ENCODE data around the gene PLIN1. TPM values are rescaled to one million over a fixed set of nuclear protein-coding genes. Genes with fewer than 3 reads are reported as not detected.

Gene PLIN1
- polyA plus RNA-seq, 1 donor (not counting 4 experiments of a cell fraction or from before 2014, with no cell fraction given), result 0.30 TPM

- Histone ChIP-seq H3K27ac (ENCODE audit: control insufficient read depth, insufficient read depth, low read length) (no peak overlapping the region), H3K79me2 (ENCODE audit: control insufficient read depth, insufficient read depth, low read length) (no peaks in the 10 kb centered on the region), H3K36me3 (ENCODE audit: control insufficient read depth in 2 of 2, extremely low read depth in 1 of 2, insufficient read depth in 2 of 2, low read length in 2 of 2) (no peaks in the 10 kb centered on the region), H3K9me3 (ENCODE audit: control insufficient read depth, low read depth, low read length) (no peaks in the 10 kb centered on the region), H3K4me1 (ENCODE audit: control insufficient read depth, extremely low read depth, insufficient read depth, low read length) (no peaks in the 10 kb centered on the region), H3K4me3 (ENCODE audit: control insufficient read depth in 2 of 3, extremely low read depth in 1 of 3, insufficient read depth in 2 of 3, low read depth in 1 of 3, low read length in 3 of 3) (no peak overlapping the region), H3K9me1 (ENCODE audit: control insufficient read depth, extremely low read depth, insufficient read depth, low read length) (no peaks in the 10 kb centered on the region), H3K27me3 (ENCODE audit: control insufficient read depth, extremely low read depth, insufficient read depth, low read length) (no peaks in the 10 kb centered on the region), H3K4me2 (ENCODE audit: control insufficient read depth, extremely low read depth, insufficient read depth, low read depth, low read length) (no peak overlapping the region), H4K20me1 (ENCODE audit: control insufficient read depth, extremely low read depth, insufficient read depth, low read length) (no peaks in the 10 kb centered on the region), H2AFZ (ENCODE audit: control insufficient read depth, low read length) (no peak overlapping the region), H3K9ac (ENCODE audit: control insufficient read depth, extremely low read depth, insufficient read depth, low read length) (no peak overlapping the region)
- dilution Hi-C loops (cut with MboI; ENCODE audit: extremely low pct_ligation_motif_present, low sequenced_read_pairs), result no loop called here
- TF ChIP-seq EZH2 (IDR thresholded peaks at IDR 0.05; ENCODE audit: low read length) (no peak), CTCF (optimal IDR thresholded peaks at IDR 0.05 in 1 of 3, IDR thresholded peaks at IDR 0.05 in 1 of 3, conservative IDR thresholded peaks at IDR 0.05 in 1 of 3; ENCODE audit: extremely low read depth in 1 of 3, insufficient read depth in 2 of 3, low read length in 3 of 3) (no peak)
- no peak for FAIRE-seq
- DNase-seq (ENCODE audit: low read depth, low spot score), result no peak
Measured at GRCh38 chr15:89669309-89669865, 9.8 kb downstream of the PLIN1 start.

GRCh38 chr15:89668171-89668570 is 11.0 kb downstream of the PLIN1 start:
- H3K27ac ChIP-seq (ENCODE audit: control insufficient read depth, insufficient read depth, low read length), result no peak overlapping the region
- no peak for DNase-seq (ENCODE audit: low read depth, low spot score)
- no peaks in the 10 kb centered on the region for H3K79me2 ChIP-seq (ENCODE audit: control insufficient read depth, insufficient read depth, low read length)
- H2AFZ ChIP-seq (ENCODE audit: control insufficient read depth, low read length), result no peak overlapping the region
- H3K4me3 ChIP-seq (ENCODE audit: control insufficient read depth in 2 of 3, extremely low read depth in 1 of 3, insufficient read depth in 2 of 3, low read depth in 1 of 3, low read length in 3 of 3), result no peak overlapping the region
- no peaks in the 10 kb centered on the region for H4K20me1 ChIP-seq (ENCODE audit: control insufficient read depth, extremely low read depth, insufficient read depth, low read length)
- H3K27me3 ChIP-seq (ENCODE audit: control insufficient read depth, extremely low read depth, insufficient read depth, low read length), result no peaks in the 10 kb centered on the region
- H3K4me2 ChIP-seq (ENCODE audit: control insufficient read depth, extremely low read depth, insufficient read depth, low read depth, low read length), result no peak overlapping the region
- H3K9ac ChIP-seq (ENCODE audit: control insufficient read depth, extremely low read depth, insufficient read depth, low read length), result no peak overlapping the region
- H3K9me3 ChIP-seq (ENCODE audit: control insufficient read depth, low read depth, low read length), result no peaks in the 10 kb centered on the region
- FAIRE-seq, result no peak
- H3K36me3 ChIP-seq (ENCODE audit: control insufficient read depth in 2 of 2, extremely low read depth in 1 of 2, insufficient read depth in 2 of 2, low read length in 2 of 2), result no peaks in the 10 kb centered on the region
- peaks cover 2% of the 10 kb centered on the region for H3K4me1 ChIP-seq (ENCODE audit: control insufficient read depth, extremely low read depth, insufficient read depth, low read length)
- H3K9me1 ChIP-seq (ENCODE audit: control insufficient read depth, extremely low read depth, insufficient read depth, low read length), result no peaks in the 10 kb centered on the region
- TF ChIP-seq EZH2 (IDR thresholded peaks at IDR 0.05; ENCODE audit: low read length), result no peak
- no peak for TF ChIP-seq CTCF (optimal IDR thresholded peaks at IDR 0.05 in 1 of 3, IDR thresholded peaks at IDR 0.05 in 1 of 3, conservative IDR thresholded peaks at IDR 0.05 in 1 of 3; ENCODE audit: extremely low read depth in 1 of 3, insufficient read depth in 2 of 3, low read length in 3 of 3)
- dilution Hi-C loops (cut with MboI; ENCODE audit: extremely low pct_ligation_motif_present, low sequenced_read_pairs), result no loop called here
